ENCODE results near the gene GPSM1. TPM values are rescaled to one million over a fixed set of nuclear protein-coding genes. Genes with fewer than 3 reads are reported as not detected.

GPSM1 gene
- polyA plus RNA-seq, 12 donors = 14.2 to 45.9 (median 20.8) TPM; not detected in 1

DNA sequence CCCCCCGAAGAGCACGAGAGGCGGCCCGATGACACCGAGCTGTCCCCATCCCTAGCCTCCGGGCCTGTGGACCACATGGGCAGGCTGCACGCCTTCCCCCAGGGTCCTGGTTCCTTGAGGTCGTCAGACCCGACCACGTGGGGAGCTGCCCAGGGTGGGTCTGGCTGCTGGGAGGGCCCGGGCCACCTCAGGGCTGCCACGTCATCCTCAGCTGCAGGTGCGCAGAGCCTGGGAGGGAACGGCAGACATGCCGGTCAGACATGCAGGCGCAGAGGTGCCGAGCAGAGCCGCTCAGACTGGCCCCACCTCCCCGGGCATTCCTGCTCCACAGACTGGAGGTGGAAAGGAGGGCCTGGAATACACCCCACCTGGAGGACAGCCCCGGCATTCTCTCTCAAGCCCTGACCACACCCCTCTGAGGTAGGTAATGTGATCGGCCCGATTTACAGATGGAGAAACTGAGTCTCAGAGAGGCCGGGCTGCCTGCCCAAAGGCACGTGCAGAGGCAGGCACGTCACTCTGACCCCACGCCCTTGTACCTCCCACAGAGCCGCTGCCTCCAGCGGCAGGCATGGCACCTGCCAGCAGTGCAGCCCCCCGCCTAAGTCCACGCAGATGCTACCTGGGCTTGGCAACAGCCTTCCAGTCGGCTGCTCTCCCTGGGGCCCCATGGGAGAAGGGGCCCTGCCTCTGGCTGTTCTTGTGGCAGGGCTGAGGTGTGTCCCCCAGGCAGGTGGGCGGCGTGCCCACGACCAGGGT lies 24.1 kb upstream of the GPSM1 start:
- DNase-seq = no peak

DNA sequence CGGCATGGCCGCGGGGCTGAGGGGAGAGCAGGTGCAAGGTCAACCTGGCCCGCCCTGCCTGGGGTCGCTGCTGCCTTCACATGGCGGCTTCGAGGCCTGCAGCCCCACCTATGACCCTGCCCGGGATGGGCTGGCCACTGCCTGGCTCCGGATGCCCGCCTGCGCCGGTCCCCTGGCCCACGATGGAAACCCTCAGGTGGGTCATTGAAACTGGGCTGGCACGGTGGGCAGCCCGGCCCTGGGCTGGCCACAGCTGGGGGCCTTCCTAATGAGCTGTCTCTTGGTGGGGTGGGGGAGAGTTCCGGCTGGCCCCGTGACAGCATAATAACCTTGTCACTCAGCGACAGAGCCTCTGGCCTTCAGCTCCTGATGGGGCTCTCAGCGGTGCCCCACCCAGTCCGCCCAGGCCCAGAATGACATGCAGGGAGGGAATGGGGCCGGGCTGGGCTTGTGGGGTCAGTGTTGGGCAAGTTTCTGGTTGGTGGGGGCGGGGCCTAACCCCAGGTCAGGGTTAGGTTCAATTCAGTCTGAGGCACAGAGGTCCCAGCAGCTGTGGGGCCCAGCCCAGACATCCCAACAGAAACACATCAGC lies 23.4 kb upstream of the GPSM1 start, which contains the start of gene CCDC187:
CCDC187 (minus strand) TSS at position 270 of the 592 bp plus-strand sequence; CDS start at position 6, 264 bp downstream.
- DNase-seq = no peak

- DNase-seq = no peak
Observed at GRCh38 chr9:136304456-136304855, 22.9 kb upstream of the GPSM1 start.

GRCh38 chr9:136304981-136305380 lies 22.4 kb upstream of the GPSM1 start:
- no peak for DNase-seq

- DNase-seq = no peak
Observed at GRCh38 chr9:136305804-136306203, 21.5 kb upstream of the GPSM1 start.

- DNase-seq = no peak
Observed at GRCh38 chr9:136306211-136307208, 20.8 kb upstream of the GPSM1 start.

- no peak for DNase-seq
Observed at GRCh38 chr9:136307215-136307750, 20.1 kb upstream of the GPSM1 start.

DNA sequence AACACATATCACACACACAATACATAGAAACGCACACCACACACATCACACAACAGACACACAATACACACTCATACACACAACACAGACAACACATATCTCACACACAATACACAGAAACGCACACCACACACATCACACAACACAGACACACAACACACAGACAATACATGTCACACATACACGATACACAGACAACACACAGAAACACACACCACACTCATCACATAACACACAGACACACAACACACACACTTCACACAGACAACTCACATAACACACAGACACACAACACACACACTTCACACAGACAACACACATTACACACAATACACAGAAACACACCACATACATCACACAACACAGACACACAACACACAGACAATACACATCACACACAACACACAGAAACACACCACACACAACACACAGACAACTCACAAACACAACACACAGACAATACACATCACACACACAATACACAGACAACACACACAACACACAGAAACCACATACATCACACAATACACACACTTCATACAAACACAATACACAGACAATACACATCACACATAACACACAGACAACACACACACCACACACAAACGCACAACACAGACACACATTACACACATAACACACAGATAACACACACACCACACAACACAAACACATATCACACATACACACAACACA lies 19.2 kb upstream of the GPSM1 start:
- DNase-seq = no peak

- no peak for DNase-seq
Observed at GRCh38 chr9:136308702-136309053, 18.7 kb upstream of the GPSM1 start.

GRCh38 chr9:136309101-136309801 lies 18.1 kb upstream of the GPSM1 start:
- no peak for DNase-seq

DNA sequence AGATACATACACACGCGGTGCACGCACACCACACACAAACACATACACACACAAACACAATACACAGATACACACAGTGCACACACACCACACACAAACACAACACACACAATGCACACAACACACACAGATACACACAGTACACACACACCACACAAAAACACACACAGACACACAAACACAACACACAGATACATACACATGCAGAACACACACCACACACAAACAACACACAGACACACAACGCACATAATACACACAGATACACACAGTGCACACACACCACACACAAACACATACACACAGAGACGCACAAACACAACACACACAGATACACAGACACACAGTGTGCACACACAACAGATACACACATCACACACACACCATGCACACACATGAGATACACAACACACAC lies 17.5 kb upstream of the GPSM1 start:
- DNase-seq = no peak

DNA sequence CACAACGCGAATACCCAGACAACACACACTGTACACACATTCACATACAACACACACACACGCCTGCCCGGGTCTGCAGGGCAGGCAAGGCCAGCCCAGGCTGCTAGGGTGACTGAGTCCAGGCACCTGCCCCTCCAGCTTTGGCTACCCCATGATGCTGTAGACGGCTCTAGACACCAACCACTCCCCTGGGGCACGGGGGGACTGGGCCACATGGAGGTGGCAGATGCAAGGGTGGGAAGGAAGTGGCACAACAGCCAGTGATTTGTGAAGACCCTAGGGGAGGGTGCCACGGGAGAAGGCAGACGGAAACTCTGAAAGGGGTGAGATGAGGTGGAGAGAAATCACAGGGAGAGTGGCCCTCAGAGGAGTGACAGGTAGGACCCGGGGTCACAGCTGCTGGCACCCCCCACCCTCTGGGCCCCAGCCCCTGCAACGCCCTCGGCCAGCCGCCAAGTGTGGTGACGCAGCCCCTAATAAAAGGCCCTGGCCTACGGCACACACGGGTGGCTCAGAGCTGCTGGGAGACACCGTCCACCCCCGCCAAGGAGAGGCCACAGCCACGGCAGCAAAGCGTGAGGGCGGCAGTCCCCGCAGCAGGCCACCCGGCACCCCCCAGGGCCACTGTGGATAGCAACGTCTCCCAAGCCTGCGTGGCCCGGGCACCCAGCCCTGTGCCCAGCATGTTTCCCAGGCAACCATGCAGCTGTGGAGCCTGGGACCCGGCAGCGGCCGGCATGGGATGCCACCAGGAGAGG lies 16.9 kb upstream of the GPSM1 start:
- no peak for DNase-seq

GRCh38 chr9:136311051-136312008 lies 16.0 kb upstream of the GPSM1 start:
- DNase-seq = no peak

DNA sequence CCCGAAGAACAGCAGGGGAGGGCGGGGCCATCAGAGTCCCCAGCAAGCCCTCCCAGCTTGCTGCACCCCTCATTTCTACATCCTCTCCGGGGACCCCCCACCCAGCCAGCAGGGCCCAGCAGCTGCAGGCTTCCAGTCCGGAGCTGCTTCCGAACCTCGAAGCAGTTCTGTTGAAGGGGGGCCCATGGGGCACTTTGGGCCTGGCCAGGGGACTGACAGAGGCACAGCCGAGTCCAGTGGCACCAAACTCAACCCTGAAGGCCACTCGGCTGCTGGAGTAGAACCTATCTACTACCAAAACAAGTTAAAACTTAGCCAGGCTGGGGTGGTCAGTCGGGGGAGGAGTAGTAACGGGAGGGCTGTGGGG lies 15.3 kb upstream of the GPSM1 start:
- no peak for DNase-seq

DNA sequence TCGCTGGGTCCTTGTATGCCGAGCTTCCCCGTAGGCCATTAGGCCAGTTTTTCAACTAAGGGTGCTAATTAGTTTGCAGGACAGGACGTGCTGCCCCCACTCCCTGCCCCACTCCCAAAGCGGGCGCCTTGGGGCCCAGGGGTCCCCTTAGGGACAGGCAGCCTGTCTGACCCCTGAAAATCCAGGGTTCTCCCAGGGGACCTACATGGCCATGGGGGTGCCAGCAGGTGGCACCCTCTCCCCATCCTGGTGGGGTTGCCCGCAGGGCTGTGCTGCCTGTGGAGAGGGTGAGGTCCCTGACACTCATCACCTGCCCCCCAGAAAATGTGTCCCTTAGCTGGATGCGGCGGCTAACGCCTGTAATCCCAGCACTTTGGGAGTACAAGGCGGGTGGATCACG lies 14.9 kb upstream of the GPSM1 start:
- peak; percentile 25 for DNase-seq

GRCh38 chr9:136313111-136314055 lies 14.0 kb upstream of the GPSM1 start:
- DNase-seq = no peak

DNA sequence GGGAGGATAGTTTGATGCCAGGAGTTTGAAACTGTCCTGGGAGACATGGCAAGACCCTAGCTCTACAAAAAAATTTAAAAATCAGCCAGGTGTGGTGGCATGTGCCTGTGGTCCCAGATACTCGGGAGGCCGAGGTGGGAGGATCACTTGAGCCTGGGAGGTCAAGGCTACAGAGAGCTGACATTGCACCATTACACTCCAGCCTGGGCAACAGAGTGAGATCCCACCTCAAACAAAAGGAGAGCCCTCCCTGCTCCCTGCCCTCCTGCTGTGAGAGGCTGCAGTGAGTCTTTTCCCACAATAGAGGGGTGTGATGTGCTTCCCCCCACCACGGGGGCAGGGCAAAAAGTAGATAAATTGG lies 13.3 kb upstream of the GPSM1 start:
- DNase-seq = no peak

- no peak for DNase-seq
Observed at GRCh38 chr9:136314944-136315343, 12.4 kb upstream of the GPSM1 start.
